Activated CD8-positive, alpha-beta memory T cell treated with anti-CD3 and anti-CD28 coated beads, Interleukin-2, amount 50 U/mL, for 1 hour (primary cell): Measurements from ENCODE around the gene PEPD.

Source experiments
- DNase-seq: peaks from one replicate; pipeline ENCODE4 v3.0.0-alpha.2; 2020; ENCODE audit errors: extremely low read depth

Gene PEPD

DNA sequence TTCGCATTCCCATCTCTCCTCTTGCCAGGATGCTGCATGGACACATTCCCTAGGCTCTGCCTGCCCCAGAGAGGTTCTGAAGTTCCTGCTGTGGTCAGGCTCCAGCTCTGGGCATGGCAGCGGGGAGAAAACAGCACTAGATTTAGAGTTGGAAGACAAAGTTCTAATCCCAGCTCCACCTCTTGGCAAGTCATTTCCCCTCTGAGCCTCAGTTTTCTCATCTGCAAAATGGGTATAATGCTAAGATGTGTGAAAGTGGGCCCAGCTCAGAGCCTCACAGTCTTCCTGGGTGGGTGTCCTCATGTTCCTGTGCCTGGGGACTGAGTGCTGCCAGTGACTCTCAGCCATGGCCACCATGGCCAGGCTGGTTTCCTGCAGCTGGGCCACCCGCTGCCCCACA lies 9.6 kb downstream of the PEPD start:
- no peak for DNase-seq

DNA sequence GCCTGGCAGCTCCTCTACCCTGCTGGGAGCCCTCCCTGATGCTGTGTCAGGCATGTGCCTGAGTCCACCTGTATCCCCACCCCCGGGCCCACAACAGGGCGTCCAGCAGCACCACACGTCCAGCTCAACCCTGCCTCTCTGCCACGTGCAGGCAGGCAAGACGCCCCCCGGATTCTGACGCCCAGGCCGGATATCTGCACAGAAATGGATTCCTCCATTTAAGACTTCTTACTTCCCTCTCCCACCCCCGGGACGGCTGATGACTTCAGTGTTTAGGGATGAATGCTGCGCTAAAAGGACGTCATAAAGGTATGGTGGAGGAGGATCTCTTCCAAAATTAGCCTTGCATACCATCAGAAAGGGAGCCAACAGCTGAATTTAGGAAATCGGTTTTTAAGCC lies 10.2 kb downstream of the PEPD start:
- no peak for DNase-seq

DNA sequence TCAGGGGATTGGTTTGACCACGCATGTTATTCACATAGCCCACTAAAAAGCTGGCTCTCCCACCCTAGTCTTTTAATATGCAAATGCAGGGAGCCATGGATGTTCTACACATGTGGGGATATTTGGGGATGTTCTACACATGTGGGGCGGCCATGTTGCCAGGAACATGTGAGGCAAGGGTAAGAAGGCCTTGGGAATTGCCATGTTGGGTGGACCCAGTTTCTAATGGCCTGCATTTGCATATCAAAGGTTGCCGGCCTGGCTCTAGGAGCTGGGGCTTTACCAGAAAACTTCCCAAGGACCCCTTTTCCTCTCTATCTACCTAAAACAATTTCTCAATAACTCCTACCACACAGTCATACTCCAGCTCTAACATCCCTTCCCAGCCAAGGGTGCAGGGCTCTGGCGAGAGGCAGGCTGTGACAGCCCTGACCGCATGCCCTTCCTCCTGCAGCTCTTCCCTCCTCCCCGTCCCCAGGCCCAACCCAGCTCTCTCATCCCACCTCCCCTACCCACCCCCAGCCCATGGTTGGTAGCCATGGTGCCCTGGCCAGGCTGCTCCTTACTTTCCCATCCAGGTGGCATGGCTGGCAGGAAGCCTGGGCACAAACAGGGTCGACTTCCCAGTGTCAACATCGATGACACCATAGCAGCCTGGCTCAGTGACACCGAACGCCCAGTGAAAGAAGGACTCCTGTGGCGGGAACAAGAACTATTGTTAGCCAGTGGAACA lies 11.0 kb downstream of the PEPD start:
- no peak for DNase-seq

DNA sequence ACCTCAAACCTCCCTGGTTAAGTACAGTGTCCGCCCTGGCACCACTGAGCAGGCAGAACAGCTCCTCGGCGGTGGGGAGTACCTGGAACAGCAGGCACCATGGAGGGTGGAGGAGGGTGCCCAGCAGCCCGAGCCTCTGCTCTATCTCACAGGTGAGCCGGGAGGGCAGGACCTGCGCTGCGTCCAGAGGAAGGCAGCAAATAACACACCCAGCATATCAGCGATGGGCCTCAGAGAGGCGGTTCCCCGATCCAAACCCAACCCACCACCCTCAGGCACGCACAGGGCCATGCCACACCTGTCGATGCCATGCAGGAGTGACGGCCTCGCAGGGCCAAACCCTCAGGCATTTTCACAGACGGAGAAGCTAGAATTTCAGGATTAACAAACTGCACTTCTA lies 11.8 kb downstream of the PEPD start:
- DNase-seq: no peak

DNA sequence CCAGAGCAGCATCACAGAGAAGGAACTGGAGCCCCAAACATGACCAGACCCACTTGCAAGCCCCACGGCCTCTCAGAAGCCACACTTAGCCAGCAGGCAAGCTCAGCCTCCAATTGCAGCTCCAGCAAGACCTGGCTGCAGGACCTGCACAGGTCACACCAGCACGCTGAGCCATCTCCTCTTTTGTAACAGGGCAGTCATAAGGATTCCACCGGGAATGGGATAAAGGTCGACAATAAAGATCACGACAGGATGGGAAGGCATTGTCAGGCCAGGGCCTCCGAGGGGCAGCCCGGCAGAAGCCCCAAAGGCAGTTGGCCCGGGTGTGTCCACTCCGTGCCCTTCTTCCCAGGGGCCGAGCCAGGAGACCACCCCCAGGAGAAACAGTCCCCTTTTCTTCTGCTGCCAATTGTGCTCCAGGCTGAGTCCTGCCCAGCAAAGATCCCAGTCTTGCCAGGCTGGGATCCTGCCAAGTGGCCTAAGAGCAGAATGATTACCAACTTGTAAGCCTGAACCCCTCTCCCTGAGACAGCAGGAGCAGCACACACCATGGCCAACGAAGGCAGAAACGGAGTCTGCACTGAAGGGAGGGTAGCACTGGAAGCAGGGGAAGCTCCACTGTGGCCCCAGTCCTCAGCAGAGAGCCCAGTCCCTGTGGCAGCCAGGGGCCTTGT lies 12.5 kb downstream of the PEPD start:
- DNase-seq: no peak

DNA sequence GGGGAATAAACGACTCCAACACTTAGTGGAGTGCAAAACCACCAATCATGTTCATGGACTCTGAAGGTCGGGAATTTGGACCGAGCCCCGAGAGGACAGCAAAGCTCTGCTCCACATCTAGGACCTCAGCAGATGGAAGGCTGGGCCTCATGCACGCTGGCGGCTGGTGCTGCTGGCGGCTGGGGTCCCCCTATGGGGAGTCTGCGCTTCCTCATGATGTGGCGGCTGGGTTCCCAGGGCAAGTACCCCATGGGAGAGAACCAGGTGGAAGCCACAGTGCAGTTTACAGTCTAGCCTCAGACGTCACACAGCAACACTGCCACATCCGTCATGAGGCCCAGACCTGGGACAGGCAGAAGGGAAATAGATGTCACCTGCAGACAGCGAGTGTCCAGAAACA lies 13.2 kb downstream of the PEPD start:
- no peak for DNase-seq

DNA sequence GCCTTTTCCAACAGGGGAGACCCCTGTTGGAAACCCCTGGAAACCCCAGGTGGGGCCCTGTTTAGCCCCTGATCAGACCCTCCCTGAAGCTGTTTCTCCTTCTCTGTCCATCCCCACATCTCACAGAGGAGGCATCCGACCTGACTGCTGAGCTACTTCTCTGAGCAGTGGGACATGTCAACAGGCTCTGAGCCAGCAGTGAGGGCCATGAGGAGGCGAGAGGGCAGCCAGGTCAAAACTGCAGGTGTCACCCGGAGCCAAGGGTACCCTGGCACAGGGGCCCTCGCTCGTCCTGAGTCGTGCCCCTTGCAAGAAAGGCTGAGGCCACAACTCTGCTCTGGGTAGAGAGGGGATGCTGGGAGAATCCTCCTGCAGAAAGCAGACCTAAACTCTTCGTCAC lies 13.6 kb downstream of the PEPD start:
- DNase-seq: no peak

DNA sequence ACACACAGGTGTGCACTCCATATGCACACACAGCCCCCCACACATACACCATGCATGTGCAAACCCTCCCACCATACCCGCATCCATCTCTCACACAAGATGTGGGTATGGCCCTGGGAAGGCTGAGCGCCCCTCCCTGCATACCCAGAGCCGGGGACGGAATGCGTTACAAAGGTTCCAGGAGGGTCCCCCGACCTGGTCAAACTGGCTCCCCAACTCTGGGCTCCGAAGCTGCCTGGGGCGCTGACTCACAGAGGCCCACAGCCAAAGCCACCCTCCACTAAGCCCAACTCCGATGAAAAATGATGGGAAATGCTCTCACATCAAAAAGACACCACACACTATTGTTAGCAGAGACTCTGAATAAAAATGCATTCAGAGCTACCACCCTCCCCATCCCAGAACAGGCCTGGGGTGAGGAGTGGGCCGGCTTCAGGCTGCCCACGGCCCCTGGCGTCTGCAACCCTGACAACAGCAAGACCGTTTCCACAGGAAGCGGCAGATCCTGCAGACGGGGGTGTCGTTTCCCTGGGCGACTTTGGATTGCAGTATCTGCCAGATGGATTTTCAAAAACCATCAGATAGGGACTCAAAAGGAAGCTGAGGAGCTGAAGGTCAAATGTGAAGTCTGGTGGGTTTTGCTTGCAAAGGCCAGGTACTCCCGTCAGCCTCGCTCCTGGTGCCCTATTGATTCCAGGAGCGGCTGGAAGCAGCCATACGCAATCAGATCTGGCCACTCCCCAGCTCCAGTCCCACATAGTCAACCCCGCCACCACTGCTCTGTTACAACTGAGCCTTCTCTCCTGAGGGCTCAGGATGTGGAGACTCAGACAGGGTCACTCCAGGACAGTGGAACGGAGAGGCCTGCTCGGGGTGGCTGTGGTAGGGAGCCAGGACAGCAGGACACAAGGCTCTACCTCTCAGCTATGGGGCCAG lies 14.3 kb downstream of the PEPD start:
- no peak for DNase-seq

DNA sequence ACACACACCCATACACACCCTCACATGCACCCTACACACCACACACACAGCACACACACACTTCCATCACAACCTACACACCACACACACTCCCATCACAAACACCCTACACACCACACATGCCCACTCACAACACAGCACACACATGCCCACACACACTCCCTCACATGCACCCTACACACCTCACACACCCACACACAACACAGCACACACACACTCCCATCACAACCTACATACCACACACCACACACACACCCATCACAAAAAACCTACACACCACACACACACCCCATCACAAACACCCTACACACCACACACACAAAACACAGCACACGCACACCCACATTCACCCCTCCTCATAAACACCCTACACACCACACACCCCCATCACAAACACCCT lies 15.1 kb downstream of the PEPD start:
- no peak for DNase-seq

DNA sequence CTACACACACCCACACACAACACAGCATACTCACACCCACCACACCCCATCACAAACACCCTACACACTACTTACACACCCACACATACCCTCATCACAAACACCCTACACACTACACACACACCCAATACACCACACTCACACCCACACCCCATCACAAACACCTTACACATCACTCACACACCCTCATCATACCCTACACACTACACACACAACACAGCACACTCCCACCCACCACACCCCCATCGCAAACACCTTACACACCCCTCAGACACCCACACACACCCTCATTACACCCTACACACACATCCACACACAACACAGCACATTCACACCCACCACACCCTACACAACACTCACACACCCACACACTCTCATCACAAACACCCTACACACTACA lies 15.8 kb downstream of the PEPD start:
- DNase-seq: no peak

DNA sequence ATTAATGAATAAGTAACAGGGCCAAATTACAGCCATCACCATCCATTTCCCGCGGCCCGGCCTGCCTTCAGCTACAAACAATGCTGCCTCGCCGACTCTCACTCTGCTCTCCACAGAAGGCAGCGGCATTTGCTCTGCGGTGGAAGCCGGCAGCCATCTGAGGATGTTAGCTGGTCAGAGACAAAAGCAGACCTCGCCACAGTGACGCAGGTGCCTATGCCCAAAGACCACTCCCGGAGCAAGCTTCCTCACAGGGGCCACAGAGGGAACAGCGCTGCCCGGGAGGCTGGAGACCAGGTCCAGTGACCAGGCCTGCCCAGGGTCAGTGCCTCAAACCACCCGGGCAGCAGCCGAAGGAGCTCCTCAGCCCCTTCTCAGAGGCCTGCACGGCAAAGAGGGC lies 16.4 kb downstream of the PEPD start:
- no peak for DNase-seq

DNA sequence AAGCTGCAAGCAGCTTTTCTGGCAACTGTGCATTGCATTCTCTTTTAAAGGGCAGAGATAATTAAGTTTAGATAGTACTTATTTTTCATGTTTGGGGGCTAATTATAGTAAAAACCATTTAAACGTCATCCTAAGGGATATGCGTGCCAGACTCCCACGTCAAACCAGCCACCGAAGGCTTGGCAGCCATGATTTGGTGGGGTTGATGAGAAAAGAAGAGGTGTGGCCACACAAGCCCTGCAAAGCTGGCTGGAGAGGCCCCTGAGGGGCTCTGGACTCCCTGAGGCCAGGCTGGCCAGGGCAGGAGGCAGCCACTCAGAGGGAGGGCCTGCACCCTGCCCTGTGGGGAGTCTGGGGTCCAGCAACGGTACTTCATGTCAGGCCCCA lies 17.5 kb downstream of the PEPD start:
- no peak for DNase-seq

DNA sequence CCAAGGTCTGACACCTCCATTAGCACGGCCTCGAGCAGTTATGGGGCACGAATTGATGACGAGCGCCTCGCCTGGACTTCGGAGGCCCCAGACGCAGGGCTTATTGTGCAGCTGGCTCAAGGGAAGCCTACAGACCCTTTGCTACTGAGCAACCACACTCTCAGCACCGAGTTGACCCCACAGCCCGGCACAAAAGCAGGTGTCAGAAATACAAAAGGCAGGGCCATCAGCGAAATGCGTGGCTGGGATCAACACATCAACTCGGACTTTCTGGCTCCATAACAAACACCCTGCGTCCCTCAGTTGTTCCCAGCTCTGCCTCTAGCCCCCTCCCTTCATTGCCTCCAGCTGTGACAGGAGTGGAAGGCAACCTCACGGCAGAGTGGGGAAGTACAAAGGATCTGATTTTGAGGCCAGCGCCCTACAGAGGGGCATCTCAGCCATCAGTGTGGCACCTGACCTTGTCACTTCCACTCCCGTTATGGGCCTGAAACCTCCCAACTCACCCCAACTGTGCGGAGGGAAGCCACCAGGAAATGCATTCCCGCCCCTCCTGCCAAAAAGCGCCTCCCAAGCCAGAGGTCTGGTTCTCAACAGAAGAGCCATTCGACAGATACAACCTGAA lies 18.0 kb downstream of the PEPD start:
- no peak for DNase-seq

DNA sequence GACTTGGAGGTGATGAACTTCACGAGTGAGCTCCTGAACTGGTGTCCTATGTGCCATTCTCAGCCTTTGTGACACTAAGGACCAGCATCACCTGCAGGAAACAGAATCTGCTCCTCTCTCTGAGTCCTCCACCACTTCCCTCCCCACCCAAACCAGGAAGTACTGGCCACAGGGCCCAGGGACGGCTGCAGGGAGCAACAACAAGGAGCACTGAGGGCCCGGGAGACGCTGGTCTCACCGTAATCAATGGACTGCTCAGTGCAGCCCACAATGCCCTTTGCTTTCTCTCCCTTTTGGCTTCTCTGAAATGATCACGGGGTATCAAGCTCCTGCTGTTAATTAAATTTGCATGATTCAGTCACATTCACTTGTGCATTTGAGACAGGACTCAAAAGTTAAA lies 18.6 kb downstream of the PEPD start:
- no peak for DNase-seq

DNA sequence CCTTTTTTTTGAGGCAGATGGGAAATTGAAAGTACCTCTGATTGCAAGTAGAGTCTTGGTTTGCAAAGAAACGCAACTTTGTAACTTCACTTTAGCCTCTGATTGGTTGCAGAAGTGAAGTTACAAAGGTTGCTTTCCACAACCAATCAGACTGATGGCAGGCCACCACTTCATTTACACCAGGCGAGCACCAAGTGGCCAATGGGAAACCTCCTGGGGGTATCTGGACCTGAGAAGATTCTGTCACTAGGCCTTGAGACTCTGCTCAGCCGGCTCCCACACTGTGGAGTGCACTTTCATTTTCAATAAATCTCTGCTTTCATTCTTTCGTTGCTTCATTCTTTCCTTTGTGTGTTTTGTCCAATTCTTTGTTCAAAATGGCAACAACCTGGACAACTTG lies 19.1 kb downstream of the PEPD start:
- no peak for DNase-seq

DNA sequence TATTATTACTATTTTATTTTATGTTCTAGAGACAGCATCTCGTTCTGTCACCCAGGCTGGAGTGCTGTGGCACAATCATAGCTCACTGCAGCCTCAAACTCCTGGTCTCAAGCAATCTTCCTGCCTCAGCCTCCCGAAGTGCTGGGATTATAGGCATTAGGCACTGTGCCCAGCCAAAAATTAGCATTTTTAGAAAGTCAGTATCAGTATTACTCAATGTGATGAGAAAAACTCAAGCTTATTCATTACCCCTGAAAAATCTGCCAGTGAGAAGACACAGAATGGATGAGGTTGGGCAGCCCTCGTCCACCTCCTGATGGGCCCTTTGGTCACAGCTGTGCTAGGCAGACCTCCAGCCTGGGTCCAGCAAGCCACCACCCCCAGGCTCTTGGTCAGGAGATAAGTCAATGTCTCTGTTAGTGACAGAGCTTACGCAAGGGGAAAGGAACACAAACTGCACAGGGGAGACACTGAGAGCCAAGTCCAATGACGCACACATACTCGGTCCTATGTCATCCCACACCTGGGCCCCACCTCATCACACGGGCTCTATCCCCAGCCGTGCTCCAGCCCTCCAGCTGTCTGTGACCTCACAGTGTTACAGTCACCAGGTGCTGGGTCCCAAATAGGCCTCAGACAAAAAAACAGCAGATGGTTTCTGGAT lies 19.8 kb downstream of the PEPD start:
- DNase-seq: no peak

DNA sequence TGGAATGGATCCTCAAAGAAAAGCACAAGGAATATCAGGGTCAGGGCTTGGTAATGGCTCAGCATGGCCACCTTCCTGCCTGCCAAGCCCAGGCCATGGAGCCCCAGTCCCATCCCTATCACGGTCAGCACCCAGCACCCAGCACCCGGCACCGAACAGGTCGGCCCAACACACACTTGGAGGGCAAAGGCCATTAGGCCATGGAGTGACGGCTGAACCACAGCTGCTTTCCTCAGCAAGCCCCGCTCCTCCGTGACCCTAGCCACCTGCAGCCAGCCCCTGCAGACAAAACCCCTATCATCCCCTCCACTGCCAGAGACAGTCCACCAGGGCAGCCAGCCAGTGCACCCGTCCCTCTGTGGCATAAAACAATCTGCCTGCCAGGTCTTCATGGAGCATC lies 20.6 kb downstream of the PEPD start:
- no peak for DNase-seq

DNA sequence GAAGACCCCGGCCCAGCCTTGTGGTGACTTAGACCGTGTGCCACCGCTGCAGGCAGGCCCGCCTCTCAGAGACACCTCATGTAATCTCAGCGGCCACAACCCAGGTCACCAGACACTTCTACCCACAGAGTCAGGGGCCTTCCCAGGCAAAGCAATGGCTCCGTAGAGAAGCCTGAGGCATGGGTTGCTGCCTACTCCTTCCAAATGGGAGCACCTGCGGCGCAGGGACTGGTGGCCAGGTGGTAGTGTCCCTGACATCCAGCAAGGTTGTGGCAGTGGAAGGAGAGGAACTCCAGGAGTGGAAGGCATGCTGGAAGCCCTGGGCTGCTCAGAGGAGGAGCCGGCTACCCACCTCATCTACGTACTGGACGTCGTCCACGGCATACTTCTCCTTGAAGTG lies 21.0 kb downstream of the PEPD start:
- DNase-seq: no peak

DNA sequence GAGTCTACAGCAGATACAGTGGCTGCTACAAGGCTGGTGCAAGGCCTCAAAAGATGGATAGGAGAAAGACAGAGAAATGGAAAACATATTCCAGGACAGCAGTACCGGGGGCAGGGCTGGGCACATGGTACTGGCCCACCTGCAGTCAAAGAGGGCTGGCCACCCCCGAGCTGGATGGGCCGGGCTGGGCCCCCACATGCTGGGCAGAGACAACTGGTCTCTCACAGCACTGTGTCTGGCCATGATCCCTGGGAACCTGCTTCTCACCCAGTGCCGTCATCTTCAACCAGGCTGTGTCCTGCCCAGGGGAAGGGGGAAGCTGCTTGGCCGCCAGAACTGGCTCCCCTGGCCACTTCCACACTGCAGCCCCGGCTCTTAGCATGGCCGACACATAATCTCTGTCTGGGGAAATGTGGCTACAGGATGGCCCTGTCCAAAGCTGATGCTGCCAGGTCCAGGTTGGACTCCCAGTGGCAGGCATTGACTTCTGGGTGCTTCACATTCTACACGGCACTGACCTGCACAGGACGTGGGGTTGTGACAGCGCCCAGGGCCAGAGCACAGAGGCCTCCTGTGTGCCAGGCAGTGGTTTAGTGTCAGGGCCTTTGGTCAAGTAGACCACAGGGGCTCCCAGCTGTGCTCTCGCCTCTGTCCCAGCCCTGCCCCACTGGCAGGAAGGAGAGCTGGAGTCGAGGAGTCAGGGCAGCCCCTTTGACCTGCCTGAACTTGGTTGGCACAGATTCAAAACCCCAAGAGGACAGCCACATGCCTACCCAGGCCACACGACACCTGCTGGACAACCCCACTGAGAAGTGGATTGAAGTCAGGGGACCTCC lies 21.7 kb downstream of the PEPD start:
- no peak for DNase-seq

DNA sequence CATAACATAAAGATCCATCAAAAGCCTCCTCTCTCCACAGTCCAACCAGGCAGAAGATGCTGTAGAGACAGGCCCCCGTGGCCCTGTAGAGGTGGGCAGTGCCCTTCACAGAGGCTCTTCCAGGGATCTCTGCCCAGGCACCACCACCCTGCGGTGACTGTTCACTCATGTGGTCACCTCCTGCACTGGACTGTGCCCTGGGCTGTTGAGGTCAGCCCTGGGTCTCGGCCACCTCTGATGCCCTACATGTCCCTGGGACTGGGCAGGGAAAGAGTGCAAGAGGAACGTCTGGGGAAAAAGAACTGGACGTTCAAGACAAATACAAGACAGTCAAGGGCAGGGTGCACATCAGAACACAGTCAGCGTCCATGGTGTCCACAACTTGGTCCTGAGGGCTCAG lies 22.3 kb downstream of the PEPD start:
- DNase-seq: no peak
